GM12878 (cell line): ENCODE measurements around the gene NEK11. TPM values are rescaled to one million over a fixed set of nuclear protein-coding genes. Genes with fewer than 3 reads are reported as not detected.

Experiments
- ATAC-seq: fragments of 200-7000 bp; cut with Tn5 transposase; 3 replicates; pipeline ENCODE4 v1.9.1; 2020; ENCODE audit warnings: mild to moderate bottlenecking, moderate library complexity
- BruUV-seq: library from RNA; stranded (reverse); fragments of 400-500 nt; replicated peaks from 2 replicates; lab custom pipeline; 2021; lab: Mats Ljungman, UMichigan
- CTCF ChIA-PET: fragments of 300-600 bp; sonication (Branson Sonifier 250); formaldehyde crosslinking; extraction: SDS; loops from one replicate; lab custom pipeline; 2021; ENCODE audit warnings: inconsistent platforms; lab: Yijun Ruan, JAX
- POLR2A ChIA-PET: fragments of 350-600 bp; formaldehyde crosslinking; extraction: SDS; loops from one replicate; lab custom pipeline; 2021; ENCODE audit warnings: inconsistent platforms; lab: Charles Lee
- RAD21 ChIA-PET: fragments of 300-600 bp; sonication (Branson Sonifier 250); formaldehyde crosslinking; loops from one replicate; lab custom pipeline; 2023; ENCODE audit warnings: antibody characterized with exemption; ENCODE audit not compliant: unreplicated experiment; lab: Charles Lee
- SMC1A ChIA-PET: fragments of 300-600 bp; sonication (Branson Sonifier 250); formaldehyde crosslinking; loops from one replicate; lab custom pipeline; 2023; ENCODE audit not compliant: unreplicated experiment, uncharacterized antibody; lab: Charles Lee
- DNase-seq: peaks from one replicate; pipeline ENCODE4 v3.0.0-alpha.2; 2011; ENCODE audit warnings: low read depth, low spot score
- FAIRE-seq: peaks from 3 replicates; lab custom pipeline; 2011; peaks lifted over from hg19 to GRCh38; lab: Jason Lieb, UNC
- H2AFZ ChIP-seq: 2 replicates; pipeline ENCODE4 v1.6.0; 2011; ENCODE audit warnings: low read depth, low read length, control low read depth; ENCODE audit not compliant: control insufficient read depth
- H3K27ac ChIP-seq: 2 replicates; pipeline ENCODE4 v1.5.1; 2011; ENCODE audit warnings: control low read depth; ENCODE audit not compliant: control insufficient read depth, insufficient read depth
- H3K27me3 ChIP-seq, 2 experiments: replicated peaks in 1 of 2; 2 replicates each; pipeline versions ENCODE4 v1.6.0 to v1.6.1; 2011; ENCODE audit warnings: low read length in 1 of 2; ENCODE audit not compliant: control insufficient read depth in 2 of 2, insufficient read depth in 2 of 2
- H3K36me3 ChIP-seq, 2 experiments: 2 replicates each; pipeline ENCODE4 v1.5.1; 2011; ENCODE audit warnings: low read length in 1 of 2; ENCODE audit not compliant: control insufficient read depth in 2 of 2, insufficient read depth in 2 of 2
- H3K4me1 ChIP-seq: 2 replicates; pipeline ENCODE4 v1.6.1; 2011; ENCODE audit warnings: mild to moderate bottlenecking, low read length, moderate library complexity, mixed read lengths; ENCODE audit not compliant: control insufficient read depth, insufficient read depth
- H3K4me2 ChIP-seq: 2 replicates; pipeline ENCODE4 v1.6.0; 2011; ENCODE audit warnings: control low read depth; ENCODE audit not compliant: control insufficient read depth, insufficient read depth
- H3K4me3 ChIP-seq: fragments of 200-600 bp; sonication (generic); 2 replicates; pipeline ENCODE4 v1.5.1; 2016
- H3K79me2 ChIP-seq: 2 replicates; pipeline ENCODE4 v1.6.0; 2011; ENCODE audit warnings: low read length; ENCODE audit not compliant: control insufficient read depth, insufficient read depth
- H3K9ac ChIP-seq: 2 replicates; pipeline ENCODE4 v1.8.0; 2011; ENCODE audit warnings: low read length, control low read depth, mixed read lengths; ENCODE audit not compliant: control insufficient read depth, insufficient read depth
- H3K9me3 ChIP-seq: replicated peaks from 3 replicates; pipeline ENCODE4 v1.5.1; 2011; ENCODE audit warnings: mild to moderate bottlenecking, low read length; ENCODE audit not compliant: control insufficient read depth, insufficient read depth
- H4K20me1 ChIP-seq: 2 replicates; pipeline ENCODE4 v1.6.0; 2011; ENCODE audit not compliant: control insufficient read depth, insufficient read depth
- NFXL1 ChIP-seq: fragments of 450-650 bp; IDR thresholded peaks from 2 replicates; pipeline ENCODE4 v1.6.1; 2017; ENCODE audit warnings: antibody characterized with exemption, mild to moderate bottlenecking, borderline replicate concordance
- PAX5 ChIP-seq: IDR thresholded peaks from 2 replicates; pipeline ENCODE4 v1.6.1; 2011; ENCODE audit warnings: low read depth, low read length, borderline replicate concordance
- PAX8 ChIP-seq: fragments of 450-650 bp; IDR thresholded peaks from 2 replicates; pipeline ENCODE4 v1.6.1; 2017; ENCODE audit warnings: mild to moderate bottlenecking, moderate library complexity
- RBBP5 ChIP-seq: fragments of 200-600 bp; sonication (generic); conservative IDR thresholded peaks from 2 replicates; pipeline ENCODE4 v1.6.1; 2016
- SKIL ChIP-seq: fragments of 450-650 bp; IDR thresholded peaks from 2 replicates; pipeline ENCODE4 v1.6.1; 2017; ENCODE audit warnings: mild to moderate bottlenecking, low read depth, inconsistent platforms; ENCODE audit not compliant: poor library complexity, severe bottlenecking
- SMARCA5 ChIP-seq: fragments of 450-650 bp; IDR thresholded peaks from 2 replicates; pipeline ENCODE4 v1.6.1; 2017; ENCODE audit warnings: mild to moderate bottlenecking
- ZBTB4 ChIP-seq: fragments of 450-650 bp; formaldehyde crosslinking; IDR thresholded peaks from 2 replicates; pipeline ENCODE4 v1.4.0; 2022; ENCODE audit warnings: mild to moderate bottlenecking, moderate library complexity
- WGBS: methylation state at CpG from one replicate; pipeline ENCODE4 v1.1.6; 2016; ENCODE audit warnings: low lambda C conversion rate; ENCODE audit not compliant: insufficient replicate concordance, insufficient coverage; ENCODE audit errors: missing lambda C conversion rate; 5-methylcytosine and 5-hydroxymethylcytosine counted together
- in situ Hi-C: fragments of 300-500 bp; cut with MboI; formaldehyde crosslinking; loops from 9 replicates; pipeline ENCODE4 v1.14.3; 2018; ENCODE audit warnings: mixed read lengths
- intact Hi-C: fragments of 100-400 bp; cut with micrococcal nuclease; formaldehyde crosslinking; loops from one replicate; pipeline ENCODE4 v1.14.2; 2022; ENCODE audit not compliant: unreplicated experiment
- polyA plus RNA-seq, 11 experiments: library from polyadenylated mRNA; depleted of rRNA in 4 of 11; unstranded in 6 of 11; stranded (reverse) in 5 of 11; fragments of >200 nt; fragmentation: Nextera tagmentation in 4 of 11; fragmentation: Illumina TruSeq in 1 of 11; extraction: Ambion mirVana in 4 of 11; extraction: Trizol in 1 of 11; gene quantifications; 1 replicate in 1 of 11; 2 replicates in 10 of 11; pipeline versions ENCODE4 v1.2.1 to v1.2.3, GENCODE V29; 2011 to 2016; ENCODE audit warnings: inconsistent platforms in 2 of 11, missing spikeins in 2 of 11, low read depth in 1 of 11
- total RNA-seq, 4 experiments: library from RNA; depleted of rRNA in 3 of 4; stranded (reverse); fragments of >200 nt in 3 of 4; fragmentation: Illumina TruSeq in 1 of 4; extraction: Trizol in 1 of 4; gene quantifications; 2 replicates each; pipeline versions ENCODE4 v1.2.1 to v1.2.3, GENCODE V29; 2013 to 2021
- TF ChIP-seq, protein P1 (sequence below): fragments of 450-650 bp; IDR thresholded peaks from 2 replicates; pipeline ENCODE4 v1.6.1; 2018; ENCODE audit warnings: mild to moderate bottlenecking, low read depth, moderate library complexity; ENCODE audit not compliant: partially characterized antibody

The NEK11 gene
- total and polyA plus RNA-seq, 10 of the 15 experiments (the other 5 are each of a cell fraction or from before 2014, with no cell fraction given), result 0.05 to 0.94 (median 0.36) TPM; not detected in 1

DNA sequence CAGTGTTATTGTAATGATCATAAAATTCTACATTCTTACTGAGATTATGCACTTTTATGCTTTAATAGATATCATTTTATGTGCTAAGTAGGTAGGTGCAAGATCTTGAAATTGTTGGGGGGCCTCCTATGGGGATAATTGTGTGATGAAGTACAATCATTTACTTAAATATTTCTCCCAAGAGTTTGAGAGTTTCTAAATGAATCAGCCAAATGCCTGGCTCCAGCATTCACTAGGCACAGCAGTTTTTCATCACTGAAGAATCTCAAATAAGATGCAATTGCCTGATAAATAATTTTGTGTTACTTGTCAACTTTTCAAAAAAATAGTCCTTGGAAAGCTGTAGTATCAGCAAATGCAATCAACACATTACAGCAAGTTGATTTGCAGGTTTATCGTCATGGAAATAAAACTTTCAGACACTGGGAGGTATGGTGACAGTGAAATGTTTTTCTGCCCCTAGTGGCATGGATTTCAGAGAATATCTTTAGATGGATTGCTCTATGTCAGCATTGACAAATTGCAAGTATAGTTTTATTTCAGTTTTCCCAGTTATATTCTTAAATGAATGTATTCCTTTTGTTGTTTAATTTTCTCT, 167.1 kb downstream of the NEK11 start (continued):
- TF ChIP-seq SKIL (no peak), ZBTB4 (CRISPR knock-in tag) (no peak)

GRCh38 chr3:131194816-131195215, 168.1 kb downstream of the NEK11 start:
- FAIRE-seq (no peak), ATAC-seq (no peak), DNase-seq (no peak)
- Histone ChIP-seq H3K4me1 (no peaks in the 10 kb centered on the region), H2AFZ (no peak overlapping the region), H3K4me2 (no peak overlapping the region), H3K4me3 (no peak overlapping the region), H3K36me3 (no peaks in the 10 kb centered on the region), H3K9me3 (no peaks in the 10 kb centered on the region), H3K27me3 (no peaks in the 10 kb centered on the region), H4K20me1 (no peaks in the 10 kb centered on the region), H3K79me2 (no peaks in the 10 kb centered on the region)
- ChIA-PET SMC1A (no interaction called here), CTCF (no interaction called here), POLR2A (no interaction called here)
- intact Hi-C loops (no loop called here), in situ Hi-C loops (no loop called here)
- BruUV-seq, result no TSS peak
- WGBS, result 30% methylated on average over 4 of the region's 4 CpGs
- TF ChIP-seq RBBP5 (no peak), PAX8 (no peak), SMARCA5 (no peak), PAX5 (no peak), NFXL1 (no peak)
- TF ChIP-seq, protein P1, sequence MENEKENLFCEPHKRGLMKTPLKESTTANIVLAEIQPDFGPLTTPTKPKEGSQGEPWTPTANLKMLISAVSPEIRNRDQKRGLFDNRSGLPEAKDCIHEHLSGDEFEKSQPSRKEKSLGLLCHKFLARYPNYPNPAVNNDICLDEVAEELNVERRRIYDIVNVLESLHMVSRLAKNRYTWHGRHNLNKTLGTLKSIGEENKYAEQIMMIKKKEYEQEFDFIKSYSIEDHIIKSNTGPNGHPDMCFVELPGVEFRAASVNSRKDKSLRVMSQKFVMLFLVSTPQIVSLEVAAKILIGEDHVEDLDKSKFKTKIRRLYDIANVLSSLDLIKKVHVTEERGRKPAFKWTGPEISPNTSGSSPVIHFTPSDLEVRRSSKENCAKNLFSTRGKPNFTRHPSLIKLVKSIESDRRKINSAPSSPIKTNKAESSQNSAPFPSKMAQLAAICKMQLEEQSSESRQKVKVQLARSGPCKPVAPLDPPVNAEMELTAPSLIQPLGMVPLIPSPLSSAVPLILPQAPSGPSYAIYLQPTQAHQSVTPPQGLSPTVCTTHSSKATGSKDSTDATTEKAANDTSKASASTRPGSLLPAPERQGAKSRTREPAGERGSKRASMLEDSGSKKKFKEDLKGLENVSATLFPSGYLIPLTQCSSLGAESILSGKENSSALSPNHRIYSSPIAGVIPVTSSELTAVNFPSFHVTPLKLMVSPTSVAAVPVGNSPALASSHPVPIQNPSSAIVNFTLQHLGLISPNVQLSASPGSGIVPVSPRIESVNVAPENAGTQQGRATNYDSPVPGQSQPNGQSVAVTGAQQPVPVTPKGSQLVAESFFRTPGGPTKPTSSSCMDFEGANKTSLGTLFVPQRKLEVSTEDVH, result no peak
- TF ChIP-seq, all 136 proteins: peak for 0
- RAD21 ChIA-PET, result no interaction called here
- Histone ChIP-seq H3K27ac (no peak overlapping the region), H3K9ac (no peak overlapping the region)
